ACC112 (cell line): ENCODE measurements around the gene ZNF335.
"Not testable (repeated sequence)": the region's sequence is repeated elsewhere in the genome, so short reads cannot be mapped to it uniquely, and the experiment has no call there.

Experiments
- H2AFZ ChIP-seq: fragments of 200-600 bp; sonication (generic); one replicate; pipeline ENCODE4 v1.6.0; 2017; ENCODE audit warnings: antibody characterized with exemption, low read length; ENCODE audit not compliant: unreplicated experiment
- H3K27ac ChIP-seq: fragments of 200-600 bp; sonication (generic); 2 replicates; pipeline ENCODE4 v1.5.1; 2014; ENCODE audit warnings: low read depth, mild to moderate bottlenecking, antibody characterized with exemption, low read length, moderate library complexity
- H3K27me3 ChIP-seq: fragments of 200-600 bp; sonication (generic); 2 replicates; pipeline ENCODE4 v1.6.1; 2014; ENCODE audit warnings: mild to moderate bottlenecking, antibody characterized with exemption, low read length, moderate library complexity, mixed read lengths; ENCODE audit not compliant: insufficient read depth
- H3K36me3 ChIP-seq: fragments of 200-600 bp; sonication (generic); 2 replicates; pipeline ENCODE4 v1.6.1; 2016; ENCODE audit warnings: mild to moderate bottlenecking, antibody characterized with exemption, low read length, moderate library complexity, mixed read lengths; ENCODE audit not compliant: insufficient read depth
- H3K4me1 ChIP-seq: fragments of 200-600 bp; sonication (generic); one replicate; pipeline ENCODE4 v1.6.1; 2016; ENCODE audit warnings: low read length, mixed read lengths; ENCODE audit not compliant: insufficient read depth, unreplicated experiment, control insufficient read depth
- H3K4me3 ChIP-seq: fragments of 200-600 bp; sonication (generic); 2 replicates; pipeline ENCODE4 v1.5.1; 2014; ENCODE audit warnings: mild to moderate bottlenecking, low read depth, low read length
- H3K79me2 ChIP-seq: fragments of 200-600 bp; sonication (generic); one replicate; pipeline ENCODE4 v1.6.0; 2016; ENCODE audit warnings: low read length; ENCODE audit not compliant: control insufficient read depth, unreplicated experiment, insufficient read depth

Gene ZNF335

GRCh38 chr20:45988830-45989229 is 16.8 kb upstream of the ZNF335 start:
- not testable (repeated sequence) for H3K27me3 ChIP-seq, H2AFZ ChIP-seq, H3K36me3 ChIP-seq, H3K79me2 ChIP-seq, H3K4me3 ChIP-seq, H3K4me1 ChIP-seq, H3K27ac ChIP-seq

- no peaks in the 10 kb centered on the region for H3K27me3 ChIP-seq
- H3K4me3 ChIP-seq: no peak overlapping the region
- no peaks in the 10 kb centered on the region for H3K4me1 ChIP-seq
- no peak overlapping the region for H2AFZ ChIP-seq
- H3K79me2 ChIP-seq: no peaks in the 10 kb centered on the region
- H3K36me3 ChIP-seq: no peaks in the 10 kb centered on the region
- H3K27ac ChIP-seq: no peak overlapping the region
These were observed 15.2 kb upstream of the ZNF335 start for GRCh38 chr20:45987108-45987780.

DNA sequence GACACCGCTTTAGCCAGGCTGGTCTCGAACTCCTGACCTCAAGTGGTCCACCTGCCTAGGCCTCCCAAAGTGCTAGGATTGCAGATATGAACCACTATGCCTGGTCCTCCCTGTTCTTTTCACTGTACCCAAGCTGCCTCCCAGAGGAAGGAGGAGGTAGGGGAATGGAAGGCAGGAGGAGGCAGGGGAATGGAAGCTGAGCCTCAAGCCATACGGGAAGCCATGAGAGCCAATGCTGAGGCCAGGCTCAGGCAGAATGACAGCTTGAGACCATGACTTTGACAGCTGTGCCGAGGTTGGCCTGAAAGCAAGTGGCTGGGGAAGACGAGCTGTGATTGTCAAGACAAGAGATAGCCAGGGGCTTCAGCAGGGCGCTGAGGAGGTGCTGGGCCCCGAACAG is 13.6 kb upstream of the ZNF335 start:
- H3K27me3 ChIP-seq: no peaks in the 10 kb centered on the region
- H3K79me2 ChIP-seq: no peaks in the 10 kb centered on the region
- no peak overlapping the region for H2AFZ ChIP-seq
- H3K4me1 ChIP-seq: no peaks in the 10 kb centered on the region
- H3K4me3 ChIP-seq: no peak overlapping the region
- H3K36me3 ChIP-seq: no peaks in the 10 kb centered on the region
- H3K27ac ChIP-seq: no peak overlapping the region

DNA sequence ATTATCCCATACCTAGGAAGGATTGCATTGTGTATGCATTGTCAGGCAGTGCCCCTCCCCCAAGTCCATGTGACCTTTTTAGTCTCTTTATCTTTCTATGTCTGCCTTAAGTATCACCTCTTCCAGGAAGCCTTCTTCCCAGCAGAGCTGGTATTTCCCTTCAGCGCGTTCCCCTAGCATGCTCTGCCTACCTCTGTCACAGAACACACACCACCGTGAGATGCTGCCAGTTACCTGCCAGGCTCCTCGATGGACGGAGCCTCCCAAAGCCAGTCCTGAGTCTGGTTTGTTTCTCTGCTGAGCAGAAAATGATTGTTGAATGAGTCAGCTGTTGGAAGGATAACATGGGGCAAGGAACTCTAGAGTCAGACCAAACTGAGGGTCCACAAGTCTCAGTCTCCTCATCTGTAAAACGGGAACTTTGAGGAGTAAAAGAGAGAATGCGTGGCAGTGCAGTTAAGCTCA is 11.3 kb upstream of the ZNF335 start:
- H2AFZ ChIP-seq: no peak overlapping the region
- no peaks in the 10 kb centered on the region for H3K4me1 ChIP-seq
- H3K27me3 ChIP-seq: no peaks in the 10 kb centered on the region
- H3K79me2 ChIP-seq: no peaks in the 10 kb centered on the region
- H3K27ac ChIP-seq: no peak overlapping the region
- no peak overlapping the region for H3K4me3 ChIP-seq
- H3K36me3 ChIP-seq: no peaks in the 10 kb centered on the region

GRCh38 chr20:45981261-45981660 is 9.3 kb upstream of the ZNF335 start:
- no peak overlapping the region for H2AFZ ChIP-seq
- no peak overlapping the region for H3K27ac ChIP-seq
- H3K27me3 ChIP-seq: no peaks in the 10 kb centered on the region
- no peaks in the 10 kb centered on the region for H3K4me1 ChIP-seq
- H3K79me2 ChIP-seq: no peaks in the 10 kb centered on the region
- H3K4me3 ChIP-seq: no peak overlapping the region
- H3K36me3 ChIP-seq: no peaks in the 10 kb centered on the region

DNA sequence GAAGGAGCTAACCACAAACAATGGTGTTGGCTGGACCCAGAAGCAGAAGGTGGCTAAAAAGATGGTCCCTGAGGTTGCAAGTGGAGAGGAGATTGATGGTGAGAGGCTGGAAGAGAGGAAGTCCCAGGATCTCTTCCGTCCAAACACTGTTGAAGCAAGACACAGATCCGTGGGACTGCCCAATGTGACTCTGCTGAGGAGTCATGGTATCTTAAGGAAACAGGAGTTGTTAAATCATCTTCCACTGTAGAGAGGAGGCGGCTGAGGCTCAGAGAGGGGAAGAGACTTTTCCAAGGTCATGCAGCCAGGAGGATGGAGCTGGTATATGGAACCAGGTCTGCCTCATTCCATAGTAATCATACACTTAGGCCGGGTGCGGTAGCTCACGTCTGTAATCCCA is 4.1 kb upstream of the ZNF335 start:
- H3K36me3 ChIP-seq: no peaks in the 10 kb centered on the region
- no peaks in the 10 kb centered on the region for H3K27me3 ChIP-seq
- H3K4me3 ChIP-seq: no peak overlapping the region
- H3K27ac ChIP-seq: no peak overlapping the region
- peaks cover 3% of the 10 kb centered on the region for H3K79me2 ChIP-seq
- no peak overlapping the region for H2AFZ ChIP-seq
- no peaks in the 10 kb centered on the region for H3K4me1 ChIP-seq

- no peak overlapping the region for H3K4me3 ChIP-seq
- H3K4me1 ChIP-seq: no peaks in the 10 kb centered on the region
- no peaks in the 10 kb centered on the region for H3K27me3 ChIP-seq
- H3K27ac ChIP-seq: no peak overlapping the region
- H2AFZ ChIP-seq: no peak overlapping the region
- no peaks in the 10 kb centered on the region for H3K36me3 ChIP-seq
- H3K79me2 ChIP-seq: peaks cover 7% of the 10 kb centered on the region
These were observed 3.7 kb upstream of the ZNF335 start for GRCh38 chr20:45975686-45976085.

DNA sequence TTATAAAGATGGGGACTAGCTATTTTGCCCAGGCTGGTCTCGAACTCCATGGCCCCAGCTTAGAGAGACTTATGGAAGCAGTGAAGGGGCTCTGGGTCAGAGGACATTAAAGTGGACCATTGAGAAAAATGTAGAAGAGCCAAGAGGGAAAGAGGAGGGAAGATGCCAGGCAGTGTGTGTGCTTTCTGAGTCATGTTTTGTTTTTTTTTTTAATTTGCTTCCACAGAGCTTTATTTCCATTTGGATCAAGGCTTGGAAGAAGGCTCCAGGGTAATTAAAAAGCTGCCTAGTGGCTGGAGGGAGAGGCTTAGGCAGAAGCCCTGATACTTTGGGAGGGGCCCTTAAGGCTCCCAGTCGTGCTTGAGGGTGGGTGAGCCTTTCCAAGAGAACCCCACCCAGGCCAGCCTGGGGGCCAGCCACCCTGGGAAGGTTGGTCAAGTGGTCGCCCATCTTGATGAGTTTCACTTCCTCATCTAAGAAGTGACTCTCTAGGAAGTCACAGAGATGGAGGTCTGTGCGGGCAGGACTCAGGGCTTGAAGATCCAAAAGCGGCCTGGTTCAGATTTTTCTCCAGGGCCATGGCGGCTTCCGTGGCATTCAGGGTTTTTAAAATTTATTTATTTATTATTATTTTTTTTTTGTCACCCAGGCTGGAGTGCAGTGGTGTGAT is 3.0 kb upstream of the ZNF335 start:
- no peak overlapping the region for H3K4me3 ChIP-seq
- H2AFZ ChIP-seq: no peak overlapping the region
- H3K27me3 ChIP-seq: no peaks in the 10 kb centered on the region
- H3K36me3 ChIP-seq: no peaks in the 10 kb centered on the region
- peaks cover 4% of the 10 kb centered on the region for H3K4me1 ChIP-seq
- H3K27ac ChIP-seq: no peak overlapping the region
- H3K79me2 ChIP-seq: peaks cover 12% of the 10 kb centered on the region

GRCh38 chr20:45972500-45973183 is 639 bp upstream of the ZNF335 start:
- Histone ChIP-seq H3K27ac (peak overlapping the region; percentile 96), H3K4me3 (peak overlapping the region; percentile 79), H3K27me3 (no peaks in the 10 kb centered on the region), H3K4me1 (peaks cover 24% of the 10 kb centered on the region), H3K36me3 (no peaks in the 10 kb centered on the region), H3K79me2 (peaks cover 20% of the 10 kb centered on the region), H2AFZ (peak overlapping the region; percentile 73)

DNA sequence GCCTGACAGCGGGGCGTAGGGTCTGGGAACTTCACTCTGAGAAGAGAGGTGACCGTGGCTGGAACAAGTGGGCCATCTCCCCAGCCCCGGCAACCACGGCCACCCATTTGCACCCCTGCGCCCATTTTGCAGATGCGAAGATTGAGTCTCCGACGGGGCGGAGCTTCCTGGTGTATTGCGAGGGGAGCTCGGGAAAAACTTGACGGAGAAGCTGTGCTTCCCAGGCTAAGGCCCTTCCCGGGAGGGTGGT is 653 bp downstream of the ZNF335 start:
- no peaks in the 10 kb centered on the region for H3K27me3 ChIP-seq
- H3K27ac ChIP-seq: peak overlapping the region; percentile 96
- no peaks in the 10 kb centered on the region for H3K36me3 ChIP-seq
- H3K4me3 ChIP-seq: peak overlapping the region; percentile 79
- H3K4me1 ChIP-seq: peaks cover 24% of the 10 kb centered on the region
- H3K79me2 ChIP-seq: peaks cover 20% of the 10 kb centered on the region
- no peak overlapping the region for H2AFZ ChIP-seq
